HepG2 (cell line): ENCODE data around the gene SLC1A2. TPM values are rescaled to one million over a fixed set of nuclear protein-coding genes. Genes with fewer than 3 reads are reported as not detected.

ENCODE experiments used
- JDP2 ChIP-seq: sonication (generic); formaldehyde crosslinking; IDR thresholded peaks from 2 replicates; pipeline ENCODE4 v1.8.1; 2022; ENCODE audit warnings: missing genetic modification reagents, borderline replicate concordance
- KLF11 ChIP-seq: IDR thresholded peaks from 2 replicates; pipeline ENCODE4 v1.6.1; 2016; ENCODE audit warnings: missing compliant biosample characterization
- MIER2 ChIP-seq: IDR thresholded peaks from 2 replicates; pipeline ENCODE4 v1.6.1; 2016; ENCODE audit warnings: missing biosample characterization, missing genetic modification reagents
- polyA plus RNA-seq, 8 experiments: library from polyadenylated mRNA; depleted of rRNA in 3 of 8; stranded (reverse) in 7 of 8; unstranded in 1 of 8; fragments of >200 nt; fragmentation: Illumina TruSeq in 4 of 8; extraction: Trizol in 4 of 8; gene quantifications; 2 replicates each; pipeline versions ENCODE4 v1.2.1 to v1.2.3, GENCODE V29; 2011 to 2016; ENCODE audit warnings: low read depth in 4 of 8, missing spikeins in 1 of 8, mixed read lengths in 1 of 8; ENCODE audit not compliant: insufficient read depth in 1 of 8
- total RNA-seq, 5 experiments: library from RNA; depleted of rRNA; stranded (reverse); fragments of >200 nt; fragmentation: Illumina TruSeq; extraction: Trizol; gene quantifications; 2 replicates each; pipeline ENCODE4 v1.2.3, GENCODE V29; 2016; ENCODE audit warnings: low read depth in 1 of 5
- TF ChIP-seq, protein P1 (sequence below): sonication (generic); formaldehyde crosslinking; IDR thresholded peaks from 2 replicates; pipeline ENCODE4 v1.4.0; 2020; ENCODE audit warnings: missing genetic modification reagents, mild to moderate bottlenecking, borderline replicate concordance
- TF ChIP-seq, protein P2 (sequence below): IDR thresholded peaks from 2 replicates; pipeline ENCODE4 v1.4.0; 2020; ENCODE audit warnings: mild to moderate bottlenecking, missing genetic modification reagents

Gene SLC1A2
- total and polyA plus RNA-seq, 2 of the 13 experiments (the other 11 are each of a cell fraction or from before 2014, with no cell fraction given) = 23.2 to 43.2 TPM

DNA sequence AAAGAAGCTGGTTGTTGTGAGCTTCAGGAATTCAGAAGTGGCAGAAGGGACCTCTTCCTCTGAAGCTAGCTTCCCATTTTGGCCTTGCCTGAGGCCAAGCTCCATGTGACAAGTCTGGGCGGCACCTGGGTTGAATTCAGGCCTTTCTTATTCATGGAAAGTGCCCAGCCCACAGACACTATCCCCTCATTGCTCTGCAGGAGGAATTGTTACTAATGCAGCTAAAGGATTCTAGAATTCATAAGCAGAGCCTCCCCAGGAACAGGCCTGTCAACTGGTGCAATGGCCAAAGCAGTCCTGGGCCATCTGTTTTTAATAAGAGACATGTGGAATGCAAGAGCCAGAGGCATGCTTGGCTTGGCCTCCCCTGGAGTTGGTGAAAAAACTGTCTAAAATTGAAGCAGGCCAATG is 71.4 kb downstream of the SLC1A2 start (continued):
- TF ChIP-seq, protein P1, sequence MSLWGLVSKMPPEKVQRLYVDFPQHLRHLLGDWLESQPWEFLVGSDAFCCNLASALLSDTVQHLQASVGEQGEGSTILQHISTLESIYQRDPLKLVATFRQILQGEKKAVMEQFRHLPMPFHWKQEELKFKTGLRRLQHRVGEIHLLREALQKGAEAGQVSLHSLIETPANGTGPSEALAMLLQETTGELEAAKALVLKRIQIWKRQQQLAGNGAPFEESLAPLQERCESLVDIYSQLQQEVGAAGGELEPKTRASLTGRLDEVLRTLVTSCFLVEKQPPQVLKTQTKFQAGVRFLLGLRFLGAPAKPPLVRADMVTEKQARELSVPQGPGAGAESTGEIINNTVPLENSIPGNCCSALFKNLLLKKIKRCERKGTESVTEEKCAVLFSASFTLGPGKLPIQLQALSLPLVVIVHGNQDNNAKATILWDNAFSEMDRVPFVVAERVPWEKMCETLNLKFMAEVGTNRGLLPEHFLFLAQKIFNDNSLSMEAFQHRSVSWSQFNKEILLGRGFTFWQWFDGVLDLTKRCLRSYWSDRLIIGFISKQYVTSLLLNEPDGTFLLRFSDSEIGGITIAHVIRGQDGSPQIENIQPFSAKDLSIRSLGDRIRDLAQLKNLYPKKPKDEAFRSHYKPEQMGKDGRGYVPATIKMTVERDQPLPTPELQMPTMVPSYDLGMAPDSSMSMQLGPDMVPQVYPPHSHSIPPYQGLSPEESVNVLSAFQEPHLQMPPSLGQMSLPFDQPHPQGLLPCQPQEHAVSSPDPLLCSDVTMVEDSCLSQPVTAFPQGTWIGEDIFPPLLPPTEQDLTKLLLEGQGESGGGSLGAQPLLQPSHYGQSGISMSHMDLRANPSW (CRISPR knock-in tag) = no peak
- TF ChIP-seq KLF11 (CRISPR knock-in tag) (no peak), JDP2 (CRISPR knock-in tag) (no peak), MIER2 (CRISPR knock-in tag) (no peak)
- TF ChIP-seq, protein P2, sequence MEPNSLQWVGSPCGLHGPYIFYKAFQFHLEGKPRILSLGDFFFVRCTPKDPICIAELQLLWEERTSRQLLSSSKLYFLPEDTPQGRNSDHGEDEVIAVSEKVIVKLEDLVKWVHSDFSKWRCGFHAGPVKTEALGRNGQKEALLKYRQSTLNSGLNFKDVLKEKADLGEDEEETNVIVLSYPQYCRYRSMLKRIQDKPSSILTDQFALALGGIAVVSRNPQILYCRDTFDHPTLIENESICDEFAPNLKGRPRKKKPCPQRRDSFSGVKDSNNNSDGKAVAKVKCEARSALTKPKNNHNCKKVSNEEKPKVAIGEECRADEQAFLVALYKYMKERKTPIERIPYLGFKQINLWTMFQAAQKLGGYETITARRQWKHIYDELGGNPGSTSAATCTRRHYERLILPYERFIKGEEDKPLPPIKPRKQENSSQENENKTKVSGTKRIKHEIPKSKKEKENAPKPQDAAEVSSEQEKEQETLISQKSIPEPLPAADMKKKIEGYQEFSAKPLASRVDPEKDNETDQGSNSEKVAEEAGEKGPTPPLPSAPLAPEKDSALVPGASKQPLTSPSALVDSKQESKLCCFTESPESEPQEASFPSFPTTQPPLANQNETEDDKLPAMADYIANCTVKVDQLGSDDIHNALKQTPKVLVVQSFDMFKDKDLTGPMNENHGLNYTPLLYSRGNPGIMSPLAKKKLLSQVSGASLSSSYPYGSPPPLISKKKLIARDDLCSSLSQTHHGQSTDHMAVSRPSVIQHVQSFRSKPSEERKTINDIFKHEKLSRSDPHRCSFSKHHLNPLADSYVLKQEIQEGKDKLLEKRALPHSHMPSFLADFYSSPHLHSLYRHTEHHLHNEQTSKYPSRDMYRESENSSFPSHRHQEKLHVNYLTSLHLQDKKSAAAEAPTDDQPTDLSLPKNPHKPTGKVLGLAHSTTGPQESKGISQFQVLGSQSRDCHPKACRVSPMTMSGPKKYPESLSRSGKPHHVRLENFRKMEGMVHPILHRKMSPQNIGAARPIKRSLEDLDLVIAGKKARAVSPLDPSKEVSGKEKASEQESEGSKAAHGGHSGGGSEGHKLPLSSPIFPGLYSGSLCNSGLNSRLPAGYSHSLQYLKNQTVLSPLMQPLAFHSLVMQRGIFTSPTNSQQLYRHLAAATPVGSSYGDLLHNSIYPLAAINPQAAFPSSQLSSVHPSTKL (CRISPR knock-in tag) = no peak
